Immature natural killer cell (primary cell): Measurements from ENCODE around the gene PREX1. TPM values are rescaled to one million over a fixed set of nuclear protein-coding genes. Genes with fewer than 3 reads are reported as not detected.

Source experiments
- DNase-seq, 3 donors: peaks; one replicate each; pipeline ENCODE4 v3.0.0; 2022; ENCODE audit warnings: mixed read lengths in 1 of 3
- H3K27ac Mint-ChIP-seq, 6 donors: one replicate each; pipeline ENCODE4 v1.8.0; 2020; ENCODE audit warnings: mixed read lengths in 6 of 6, mild to moderate bottlenecking in 5 of 6, inconsistent platforms in 4 of 6, moderate library complexity in 3 of 6
- H3K27me3 Mint-ChIP-seq, 3 donors: one replicate each; pipeline ENCODE4 v1.8.0; 2020 to 2021; ENCODE audit warnings: low read depth in 3 of 3, mild to moderate bottlenecking in 3 of 3, mixed read lengths in 3 of 3, moderate library complexity in 3 of 3, inconsistent platforms in 1 of 3
- H3K36me3 Mint-ChIP-seq, 3 donors: one replicate each; pipeline ENCODE4 v1.8.0; 2020; ENCODE audit warnings: mixed read lengths in 3 of 3, inconsistent platforms in 2 of 3, mild to moderate bottlenecking in 2 of 3
- H3K4me1 Mint-ChIP-seq, 2 donors: one replicate each; pipeline ENCODE4 v1.8.0; 2020; ENCODE audit warnings: inconsistent platforms in 2 of 2, mild to moderate bottlenecking in 2 of 2, mixed read lengths in 2 of 2, moderate library complexity in 1 of 2
- H3K4me3 Mint-ChIP-seq, 5 donors: one replicate each; pipeline ENCODE4 v1.8.0; 2020; ENCODE audit warnings: mild to moderate bottlenecking in 5 of 5, mixed read lengths in 5 of 5, inconsistent platforms in 3 of 5, moderate library complexity in 3 of 5
- H3K9me3 Mint-ChIP-seq, 6 donors: one replicate each; pipeline ENCODE4 v1.8.0; 2020; ENCODE audit warnings: mild to moderate bottlenecking in 6 of 6, mixed read lengths in 6 of 6, inconsistent platforms in 4 of 6, moderate library complexity in 3 of 6
- polyA plus RNA-seq, 3 donors: library from polyadenylated mRNA; unstranded; fragments of 300-500 nt; fragmentation: Illumina TruSeq; gene quantifications; one replicate each; pipeline ENCODE4 v1.2.3, GENCODE V29; 2021

The PREX1 gene
- polyA plus RNA-seq, 3 donors from 2014 or later, result 30.5 to 94.3 (median 54.9) TPM

- H3K27ac Mint-ChIP-seq, result peak overlapping the region in 4 of 6 donors; percentile 50 to 64 (median 56)
- peaks cover 10 to 42% (median 20%) of the 10 kb centered on the region in 3 donors for H3K36me3 Mint-ChIP-seq
- peaks cover 0 to 1% (median 0%) of the 10 kb centered on the region in 6 donors for H3K9me3 Mint-ChIP-seq
- H3K27me3 Mint-ChIP-seq, result peaks cover 34 to 58% (median 35%) of the 10 kb centered on the region in 3 donors
- no peak for DNase-seq
- no peak overlapping the region for H3K4me3 Mint-ChIP-seq
- H3K4me1 Mint-ChIP-seq, result peaks cover 25 to 30% of the 10 kb centered on the region in 2 donors
These were observed 195.6 kb downstream of the PREX1 start for GRCh38 chr20:48632017-48632824.

- no peak for DNase-seq
- no peak overlapping the region for H3K4me3 Mint-ChIP-seq
- H3K36me3 Mint-ChIP-seq, result peaks cover 13 to 46% (median 21%) of the 10 kb centered on the region in 3 donors
- peaks cover 34 to 56% (median 36%) of the 10 kb centered on the region in 3 donors for H3K27me3 Mint-ChIP-seq
- H3K27ac Mint-ChIP-seq, result peak overlapping the region in 4 of 6 donors; percentile 36 to 69 (median 54)
- peaks cover 0 to 1% (median 0%) of the 10 kb centered on the region in 6 donors for H3K9me3 Mint-ChIP-seq
- H3K4me1 Mint-ChIP-seq, result peaks cover 25 to 27% of the 10 kb centered on the region in 2 donors
These were observed 196.4 kb downstream of the PREX1 start for GRCh38 chr20:48631114-48632016.

- peaks cover 30 to 50% (median 33%) of the 10 kb centered on the region in 3 donors for H3K27me3 Mint-ChIP-seq
- peak overlapping the region; percentile 36 to 77 (median 55) for H3K27ac Mint-ChIP-seq
- no peak for DNase-seq
- peaks cover 12 to 45% (median 21%) of the 10 kb centered on the region in 3 donors for H3K36me3 Mint-ChIP-seq
- H3K9me3 Mint-ChIP-seq, result peaks cover 0 to 1% (median 0%) of the 10 kb centered on the region in 6 donors
- no peak overlapping the region for H3K4me3 Mint-ChIP-seq
- H3K4me1 Mint-ChIP-seq, result peaks cover 22 to 26% of the 10 kb centered on the region in 2 donors
These were observed 197.3 kb downstream of the PREX1 start for GRCh38 chr20:48630342-48631075.

- peaks cover 10 to 45% (median 18%) of the 10 kb centered on the region in 3 donors for H3K36me3 Mint-ChIP-seq
- H3K27ac Mint-ChIP-seq, result peak overlapping the region in 4 of 6 donors; percentile 59 to 69 (median 64)
- DNase-seq, result no peak
- peaks cover 27 to 44% (median 30%) of the 10 kb centered on the region in 3 donors for H3K27me3 Mint-ChIP-seq
- no peak overlapping the region for H3K4me3 Mint-ChIP-seq
- H3K4me1 Mint-ChIP-seq, result peaks cover 17 to 22% of the 10 kb centered on the region in 2 donors
- H3K9me3 Mint-ChIP-seq, result no peaks in the 10 kb centered on the region
These were observed 197.9 kb downstream of the PREX1 start for GRCh38 chr20:48629960-48630315.

- Mint-ChIP-seq H3K9me3 (no peaks in the 10 kb centered on the region), H3K27ac (peak overlapping the region in 5 of 6 donors; percentile 11 to 69 (median 59)), H3K27me3 (peaks cover 27 to 40% (median 30%) of the 10 kb centered on the region in 3 donors), H3K4me1 (peaks cover 13 to 22% of the 10 kb centered on the region in 2 donors), H3K36me3 (peaks cover 10 to 45% (median 16%) of the 10 kb centered on the region in 3 donors), H3K4me3 (no peak overlapping the region)
- DNase-seq, result no peak
These were observed 198.5 kb downstream of the PREX1 start for GRCh38 chr20:48629069-48629959.

- Mint-ChIP-seq H3K4me3 (no peak overlapping the region), H3K36me3 (peaks cover 4 to 34% (median 10%) of the 10 kb centered on the region in 3 donors), H3K27ac (no peak overlapping the region), H3K27me3 (peaks cover 22 to 38% (median 23%) of the 10 kb centered on the region in 3 donors), H3K9me3 (no peaks in the 10 kb centered on the region), H3K4me1 (peaks cover 4 to 12% of the 10 kb centered on the region in 2 donors)
- DNase-seq, result no peak
These were observed 200.1 kb downstream of the PREX1 start for GRCh38 chr20:48627737-48628128.

GRCh38 chr20:48626938-48627736 lies 200.7 kb downstream of the PREX1 start:
- Mint-ChIP-seq H3K27ac (peak overlapping the region; percentile 58 to 80 (median 72)), H3K27me3 (peaks cover 21 to 36% (median 24%) of the 10 kb centered on the region in 3 donors), H3K36me3 (peaks cover 4 to 34% (median 10%) of the 10 kb centered on the region in 3 donors), H3K9me3 (no peaks in the 10 kb centered on the region), H3K4me3 (peak overlapping the region in 1 of 5 donors; percentile 62), H3K4me1 (peaks cover 9 to 16% of the 10 kb centered on the region in 2 donors)
- DNase-seq, result no peak

GRCh38 chr20:48626226-48626937 lies 201.4 kb downstream of the PREX1 start:
- DNase-seq, result no peak
- H3K27me3 Mint-ChIP-seq, result peaks cover 21 to 30% (median 24%) of the 10 kb centered on the region in 3 donors
- H3K4me3 Mint-ChIP-seq, result peak overlapping the region in 2 of 5 donors; percentile 17 to 62

GRCh38 chr20:48625136-48625900 lies 202.5 kb downstream of the PREX1 start:
- Mint-ChIP-seq H3K27me3 (peaks cover 15 to 31% (median 25%) of the 10 kb centered on the region in 3 donors), H3K9me3 (no peaks in the 10 kb centered on the region), H3K36me3 (peaks cover 4 to 29% (median 5%) of the 10 kb centered on the region in 3 donors), H3K4me1 (peaks cover 27 to 32% of the 10 kb centered on the region in 2 donors), H3K4me3 (no peak overlapping the region), H3K27ac (peak overlapping the region in 3 of 6 donors; percentile 24 to 64 (median 40))
- DNase-seq, result no peak

More at GRCh38 chr20:48626226-48626937, 201.4 kb downstream of the PREX1 start:
- Mint-ChIP-seq H3K4me1 (peaks cover 16 to 22% of the 10 kb centered on the region in 2 donors), H3K9me3 (no peaks in the 10 kb centered on the region), H3K36me3 (peaks cover 4 to 34% (median 10%) of the 10 kb centered on the region in 3 donors), H3K27ac (peak overlapping the region; percentile 58 to 80 (median 72))

- H3K36me3 Mint-ChIP-seq, result peaks cover 4 to 29% (median 5%) of the 10 kb centered on the region in 3 donors
- peaks cover 18 to 27% (median 22%) of the 10 kb centered on the region in 3 donors for H3K27me3 Mint-ChIP-seq
- no peak overlapping the region for H3K4me3 Mint-ChIP-seq
- DNase-seq, result no peak
- H3K27ac Mint-ChIP-seq, result peak overlapping the region in 2 of 6 donors; percentile 14 to 40
- peaks cover 28 to 32% of the 10 kb centered on the region in 2 donors for H3K4me1 Mint-ChIP-seq
- no peaks in the 10 kb centered on the region for H3K9me3 Mint-ChIP-seq
These were observed 203.3 kb downstream of the PREX1 start for GRCh38 chr20:48624315-48625020.
